HG03575 (cell line): ENCODE data around the gene TENT4A.
"Not testable (repeated sequence)": the region's sequence is repeated elsewhere in the genome, so short reads cannot be mapped to it uniquely, and the experiment has no call there.

Experiments used
- ATAC-seq: cut with Tn5 transposase; IDR thresholded peaks from one replicate; pipeline ENCODE4 v1.9.1; 2021; ENCODE audit not compliant: unreplicated experiment, insufficient number of reproducible peaks, low FRiP score; ENCODE audit errors: extremely low read depth

The TENT4A gene

DNA sequence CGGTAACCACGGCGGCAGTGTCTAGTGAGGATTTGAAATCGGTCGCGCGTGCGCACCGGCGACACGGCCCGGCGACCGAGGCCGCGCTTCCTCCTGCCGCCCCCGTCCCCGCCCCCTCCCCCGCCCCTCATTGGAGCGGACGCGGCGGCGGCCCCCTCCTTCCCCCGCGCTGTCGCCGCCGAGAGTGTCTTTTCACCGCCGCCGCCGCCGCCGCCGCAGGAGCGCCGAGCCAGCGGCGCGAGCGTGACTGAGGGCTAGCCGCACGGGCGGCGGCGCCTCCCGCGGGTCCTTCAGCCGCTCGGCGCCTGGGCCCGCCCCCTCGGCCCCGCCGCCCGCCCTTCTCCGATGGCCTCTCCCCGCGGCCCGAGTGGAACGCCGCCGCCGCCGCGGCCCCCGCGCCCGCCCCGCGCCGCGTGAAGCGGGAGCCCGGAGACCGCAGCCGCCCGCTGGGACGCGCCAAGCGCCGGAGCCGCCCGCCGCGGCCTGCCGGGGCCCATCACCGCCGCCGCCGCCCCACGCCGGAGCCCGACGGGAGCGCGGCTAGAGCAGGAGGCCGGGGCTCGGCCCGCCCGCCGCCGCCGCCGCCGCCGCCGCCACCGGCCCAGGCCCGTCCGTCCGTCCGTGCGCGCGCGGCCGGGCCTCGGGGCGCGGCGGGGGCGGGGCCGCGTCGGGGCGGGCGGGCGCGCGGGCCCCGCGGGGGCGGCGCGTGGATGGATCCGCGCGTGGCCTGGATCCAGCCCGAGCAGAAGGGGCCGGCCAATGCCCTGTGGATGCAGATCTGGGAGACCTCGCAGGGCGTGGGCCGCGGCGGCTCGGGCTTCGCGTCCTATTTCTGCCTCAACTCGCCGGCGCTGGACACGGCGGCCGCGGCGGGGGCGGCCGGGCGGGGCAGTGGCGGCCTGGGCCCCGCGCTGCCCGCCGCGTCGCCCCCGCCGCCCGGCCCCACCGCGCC is at the start of gene TENT4A:
TENT4A (plus strand) TSS at position 159 of the 952 bp plus-strand sequence; CDS start at position 711, 552 bp downstream.
- ATAC-seq, result no peak

DNA sequence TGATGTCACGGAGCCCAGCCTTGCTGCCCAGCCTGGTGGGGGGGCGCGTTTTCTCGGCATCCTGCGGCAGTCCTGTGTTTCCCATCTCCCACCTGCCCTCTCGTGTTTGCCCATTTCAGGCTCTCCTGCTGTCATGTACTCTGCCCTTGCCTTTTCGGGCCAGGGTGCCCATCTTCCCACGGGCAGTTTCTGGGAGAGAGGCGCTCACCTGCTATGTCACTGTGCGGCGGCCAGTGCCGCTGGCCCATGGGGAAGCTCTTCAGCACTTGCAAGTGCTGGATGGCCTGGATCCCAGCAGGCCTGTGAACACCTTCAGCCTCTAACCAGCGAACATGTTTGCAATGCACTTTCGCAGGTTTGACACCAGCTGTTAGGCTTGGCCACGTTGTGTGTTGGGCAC is 46.5 kb upstream of the TENT4A start:
- no peak for ATAC-seq

DNA sequence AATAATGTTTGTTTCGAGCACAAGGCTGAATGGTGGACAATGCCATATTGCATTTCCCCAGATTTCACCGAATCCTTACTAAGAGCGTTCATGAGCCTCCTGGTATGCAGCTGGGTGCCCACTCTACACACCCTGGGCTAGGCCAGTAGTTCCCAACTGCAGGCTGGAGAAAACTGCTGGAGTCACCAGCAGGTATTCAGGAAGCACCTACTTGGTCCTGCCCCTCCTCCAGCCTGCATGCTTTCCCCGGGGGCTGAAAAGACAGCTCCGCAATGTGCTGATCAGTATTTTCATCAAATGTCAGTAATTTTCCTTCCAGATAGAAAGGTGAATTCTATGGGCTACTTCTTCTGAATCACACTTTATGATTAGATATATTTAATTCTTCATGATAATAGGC is 45.6 kb upstream of the TENT4A start:
- no peak for ATAC-seq

DNA sequence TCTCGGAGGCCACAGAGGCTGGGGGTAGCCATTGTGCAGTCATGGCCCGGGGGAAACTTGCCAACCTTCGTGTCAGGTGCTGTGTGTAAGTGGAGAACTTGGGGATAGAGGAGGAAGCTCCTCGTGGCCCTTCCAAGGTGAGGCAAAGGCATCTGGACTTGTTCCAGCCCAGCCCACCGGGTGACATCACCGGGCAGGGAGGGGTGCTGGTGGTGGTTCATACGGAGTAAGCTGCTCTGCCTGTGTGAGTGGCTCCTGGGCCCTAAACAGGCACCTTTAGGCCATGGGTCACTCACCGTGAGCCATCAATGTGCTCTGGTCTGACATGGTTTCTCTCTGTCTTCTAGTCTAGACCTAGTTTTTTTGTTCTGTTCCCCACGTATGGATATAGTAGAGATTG is 44.5 kb upstream of the TENT4A start:
- ATAC-seq, result not testable (repeated sequence)

DNA sequence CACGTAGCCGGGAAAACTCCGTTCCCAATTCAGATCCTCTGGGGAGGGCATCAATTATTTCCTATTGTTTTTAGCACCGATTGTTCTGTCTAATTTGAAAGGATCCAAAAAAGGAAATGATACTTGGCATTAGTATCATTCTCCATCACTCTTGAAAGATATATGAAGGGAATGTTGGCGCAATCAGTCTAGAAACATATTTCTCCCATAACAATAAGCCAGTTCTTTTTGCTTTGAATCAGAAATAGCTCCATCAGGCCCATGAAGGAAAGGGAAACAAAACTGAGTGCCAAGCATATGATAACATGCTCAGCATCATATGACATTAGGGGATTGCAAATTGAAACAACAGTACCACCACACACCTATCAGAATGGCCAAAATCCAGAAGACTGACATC is 40.2 kb upstream of the TENT4A start:
- no peak for ATAC-seq

DNA sequence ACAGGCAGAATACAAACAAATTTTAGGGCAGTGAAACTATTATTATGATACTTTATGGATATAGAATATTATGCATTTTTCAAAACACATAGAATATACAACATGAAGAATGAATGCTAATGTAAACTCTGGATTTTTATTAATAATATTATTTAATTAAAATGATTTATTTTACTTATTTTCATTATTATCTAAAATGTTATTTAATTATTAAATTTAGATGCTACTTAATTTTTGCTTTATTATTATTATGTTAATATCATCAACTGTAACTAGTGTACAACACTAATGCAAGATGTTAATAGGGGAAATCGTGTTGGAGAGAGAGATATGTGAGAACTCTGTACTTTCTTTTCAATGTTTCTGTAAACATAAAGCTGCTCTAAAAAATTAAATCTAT is 39.3 kb upstream of the TENT4A start:
- ATAC-seq, result no peak

DNA sequence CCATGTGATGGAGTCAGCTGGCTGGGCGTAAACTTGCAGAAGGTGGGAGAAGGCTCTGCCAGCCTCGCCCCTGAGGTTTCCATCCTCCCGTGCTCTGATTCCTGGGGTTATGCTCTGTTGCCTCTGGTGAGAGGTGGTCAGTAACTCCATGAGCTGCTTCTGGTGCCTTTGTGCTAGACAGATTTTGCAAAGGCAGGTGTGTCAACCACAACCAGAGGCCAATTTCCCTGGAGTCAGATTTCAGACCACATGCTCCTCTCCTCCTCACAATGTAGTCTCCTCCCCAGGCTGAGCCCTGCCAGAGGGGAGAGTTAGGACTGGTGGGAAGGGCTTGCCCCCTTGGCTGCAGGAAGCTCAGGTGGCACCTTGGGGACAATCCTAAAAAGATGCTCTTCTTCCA is 38.8 kb upstream of the TENT4A start:
- ATAC-seq, result no peak

DNA sequence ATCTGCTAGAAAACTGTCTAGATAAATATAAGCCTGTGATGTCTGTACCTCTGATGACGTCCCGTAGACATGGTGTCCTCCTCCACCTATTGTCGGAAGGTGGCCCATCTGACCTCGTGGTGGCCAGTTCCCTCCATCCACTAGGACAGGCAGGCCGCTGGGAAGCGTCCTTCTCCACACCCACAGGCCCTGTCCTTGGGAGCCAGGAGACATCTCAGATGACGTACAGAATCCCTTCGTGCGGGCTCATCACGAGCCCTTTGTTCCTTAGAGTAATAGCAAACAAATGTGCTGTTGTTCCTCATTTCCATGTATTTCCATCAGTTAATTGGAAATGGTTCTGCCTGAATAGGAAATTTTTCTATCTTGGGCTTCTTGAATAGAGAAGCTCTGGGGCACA is 38.3 kb upstream of the TENT4A start:
- ATAC-seq, result no peak

DNA sequence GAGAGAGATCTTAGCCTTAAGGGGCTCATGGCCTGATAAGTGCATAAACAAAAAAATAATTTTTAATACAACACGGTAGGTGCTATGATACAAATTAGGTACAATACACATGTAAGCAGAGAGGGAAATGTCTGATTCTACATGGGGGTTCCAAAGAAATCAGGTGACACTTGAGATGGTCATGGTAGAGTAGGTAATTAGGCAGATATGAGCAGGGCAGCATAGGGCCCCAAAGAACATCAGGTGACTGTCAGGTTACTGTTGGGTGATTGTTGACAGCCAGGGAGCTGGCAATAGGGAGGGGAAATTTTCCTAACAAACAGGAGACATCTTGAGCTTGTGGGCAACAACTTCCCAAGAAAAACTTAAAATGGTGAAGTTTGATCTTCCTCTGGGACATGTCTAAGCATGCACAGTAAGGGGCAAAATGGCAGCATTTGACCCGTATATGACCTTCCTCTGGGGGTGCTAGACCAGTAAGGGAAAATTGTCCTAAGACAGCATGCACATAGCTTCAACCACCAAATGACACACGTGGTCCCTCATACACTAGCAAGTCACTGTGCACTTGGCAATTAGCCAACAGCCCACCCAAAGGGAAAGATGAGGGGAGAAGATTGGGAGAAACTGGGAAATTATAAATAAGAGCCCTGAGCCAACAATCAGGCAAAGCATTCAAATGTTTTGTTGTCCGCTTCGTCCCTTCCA is 37.3 kb upstream of the TENT4A start:
- no peak for ATAC-seq

DNA sequence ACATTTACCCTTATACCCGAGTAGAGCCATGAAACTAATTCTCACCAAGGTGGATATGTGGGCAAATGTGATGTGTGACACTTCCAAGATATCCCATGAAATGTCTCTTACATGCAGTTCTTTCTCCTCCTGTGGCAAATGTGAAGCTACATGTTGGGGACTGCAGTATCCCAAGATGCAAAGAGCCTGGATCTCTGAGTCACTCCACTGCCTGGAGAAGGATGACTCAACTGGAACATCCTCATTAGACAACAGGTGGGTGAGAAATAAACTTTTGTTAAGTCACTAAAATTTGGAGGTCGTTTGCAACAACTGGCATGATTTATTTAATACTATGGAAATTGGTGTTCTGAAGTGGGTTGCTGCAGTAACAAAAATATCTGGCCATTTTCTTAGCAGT is 36.5 kb upstream of the TENT4A start:
- ATAC-seq, result no peak

DNA sequence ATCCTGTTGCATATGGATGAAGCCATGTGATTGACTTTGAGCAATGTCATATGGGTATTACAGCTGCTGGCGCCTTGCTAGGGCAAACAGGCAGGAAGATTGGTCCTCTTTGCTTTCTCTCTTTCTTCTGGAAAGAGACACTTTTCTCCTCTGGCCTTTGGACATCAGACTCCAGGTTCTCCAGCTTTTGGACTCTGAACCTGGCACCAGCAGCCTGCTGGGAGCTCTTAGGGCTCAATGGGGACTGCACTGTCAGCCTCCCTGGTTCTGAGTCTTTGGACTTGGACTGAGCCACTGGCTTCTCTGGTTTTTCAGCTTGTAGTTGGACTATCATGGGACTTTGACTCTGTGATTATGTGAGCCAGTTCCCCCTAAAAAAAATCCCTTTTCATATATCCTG is 34.8 kb upstream of the TENT4A start:
- no peak for ATAC-seq

DNA sequence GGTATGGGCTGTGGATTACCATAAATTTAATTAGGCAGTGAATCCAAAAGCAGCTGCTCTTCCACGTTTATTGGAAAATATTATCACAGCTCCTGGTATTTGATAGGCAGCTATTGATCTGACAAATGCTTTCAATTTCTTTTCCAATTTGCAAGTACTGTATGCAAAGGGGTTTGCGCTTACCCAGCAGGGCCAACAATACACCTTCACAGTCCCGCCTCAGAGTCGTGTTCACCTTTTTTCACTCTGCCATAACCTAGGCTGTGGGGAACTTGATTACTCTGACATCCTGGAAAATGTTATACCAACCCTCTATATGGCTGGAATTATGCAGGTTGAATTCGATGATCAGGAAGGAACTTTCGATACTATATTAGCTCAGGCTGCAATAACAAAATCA is 32.3 kb upstream of the TENT4A start:
- no peak for ATAC-seq

DNA sequence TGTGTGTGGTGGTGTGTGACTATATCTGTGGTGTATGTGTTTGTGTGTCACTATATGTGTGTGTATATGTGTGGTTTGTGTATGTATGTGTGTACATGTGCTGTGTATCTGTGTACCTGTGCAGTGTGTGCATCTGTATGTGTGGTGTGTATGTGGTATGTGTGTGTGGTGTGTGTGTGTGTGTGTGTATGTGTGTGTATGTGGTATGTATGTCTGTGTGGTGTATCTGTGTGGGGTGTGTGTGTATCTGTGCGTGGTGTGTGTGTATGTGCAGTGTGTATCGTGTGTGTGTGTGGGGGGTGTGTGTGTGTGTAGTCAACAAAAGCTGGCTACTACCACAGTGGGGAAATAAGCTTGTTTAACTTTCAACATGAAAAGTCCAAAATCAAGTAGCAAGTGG is 31.6 kb upstream of the TENT4A start:
- no peak for ATAC-seq

DNA sequence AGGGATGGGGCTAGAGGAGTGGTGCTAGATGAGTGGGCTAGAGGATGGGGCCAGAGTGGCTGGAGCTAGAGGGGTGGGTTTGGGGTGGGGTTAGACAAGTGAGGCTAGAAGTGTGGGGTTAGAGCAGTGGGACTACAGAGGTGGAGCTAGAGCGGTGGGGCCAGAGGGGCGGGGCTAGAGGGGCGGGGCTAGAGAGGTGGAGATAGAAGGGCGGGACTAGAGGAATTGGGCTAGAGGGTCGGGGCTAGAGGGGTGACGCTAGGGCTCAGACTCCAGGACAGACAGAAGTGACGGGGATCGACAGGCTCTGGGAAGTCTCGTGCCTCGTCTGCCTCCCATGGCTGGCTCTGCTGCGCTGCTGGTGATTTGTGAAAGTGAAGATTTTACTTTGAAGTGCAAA is 31.0 kb upstream of the TENT4A start:
- ATAC-seq, result no peak

DNA sequence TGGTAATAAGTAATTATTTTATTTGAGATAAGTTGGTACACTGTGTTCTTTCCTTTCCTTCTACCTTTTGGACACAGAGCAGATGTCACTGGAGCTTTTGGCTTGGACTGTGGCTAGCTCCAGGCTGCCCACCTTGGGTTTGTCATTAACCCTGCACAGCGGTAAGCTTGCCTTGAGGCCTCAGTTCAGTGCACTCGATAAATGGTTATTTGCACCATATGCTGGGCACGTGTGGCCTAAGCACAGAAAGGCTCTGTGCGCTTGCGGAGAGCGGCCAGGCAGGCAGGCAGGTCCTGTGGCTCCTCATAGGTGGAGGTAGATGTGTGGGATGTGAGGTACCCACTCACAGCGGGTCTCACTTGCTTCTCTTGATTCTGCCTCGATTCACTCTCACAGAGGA is 30.0 kb upstream of the TENT4A start:
- ATAC-seq, result no peak

DNA sequence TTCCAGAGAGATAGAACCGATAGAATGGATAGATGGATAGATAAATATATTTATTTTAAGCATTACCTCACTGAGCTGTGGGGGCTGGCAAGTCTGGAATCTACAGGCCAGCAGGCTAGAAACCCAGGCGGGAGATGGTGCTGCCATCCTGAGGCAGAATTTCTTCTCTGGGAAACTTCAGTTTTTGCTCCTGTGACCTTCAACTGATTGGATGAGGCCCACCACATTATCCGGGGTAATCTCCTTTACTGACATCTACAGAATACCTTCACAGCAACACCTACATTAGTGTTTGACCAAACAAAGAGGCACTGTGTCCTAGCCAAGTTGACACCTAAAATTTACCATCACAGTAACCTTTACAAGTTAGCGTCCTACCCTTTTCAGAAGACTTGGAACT is 29.2 kb upstream of the TENT4A start:
- ATAC-seq, result no peak

DNA sequence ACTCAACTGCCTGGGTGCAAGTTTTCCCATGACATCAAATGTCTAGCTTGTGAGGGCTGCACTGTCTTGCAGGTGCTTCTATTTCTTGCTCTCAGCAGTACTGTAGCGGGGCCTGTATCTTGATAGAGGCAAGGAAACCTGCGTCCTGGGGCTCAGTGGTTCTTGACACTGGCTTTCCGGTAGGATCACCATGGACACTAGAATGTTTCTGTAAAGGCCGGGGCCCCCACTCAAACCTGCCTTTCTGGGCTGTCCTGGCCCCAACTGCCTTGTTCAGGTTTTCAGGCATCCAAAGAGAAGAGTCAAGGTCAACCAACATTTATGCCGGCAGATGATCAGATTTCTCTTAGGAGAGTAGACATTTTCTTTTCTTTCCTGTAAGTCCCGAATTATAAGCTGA is 26.7 kb upstream of the TENT4A start:
- no peak for ATAC-seq

DNA sequence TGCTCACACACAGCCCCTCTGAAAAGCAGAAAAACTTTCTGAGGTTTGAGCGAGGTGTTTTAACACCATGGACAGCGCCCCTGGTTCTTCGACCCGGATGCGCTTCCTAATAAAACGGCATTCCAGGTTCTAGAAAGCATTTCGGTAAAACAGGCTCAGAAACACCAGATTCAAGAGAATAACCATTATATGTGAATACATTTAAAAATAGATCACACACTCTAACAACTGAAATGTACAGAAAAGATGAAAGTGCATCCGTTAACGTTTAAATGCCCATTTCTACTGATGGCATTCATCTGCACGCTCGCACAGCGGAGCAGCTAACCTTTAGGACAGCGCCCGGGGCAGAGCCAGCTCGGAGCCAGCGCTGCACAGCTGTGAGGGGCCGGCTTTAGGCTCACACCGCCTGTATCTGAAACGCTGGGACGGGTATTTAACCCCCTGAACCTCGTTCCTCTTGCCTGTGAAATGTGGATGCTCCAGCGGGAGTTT is 26.3 kb upstream of the TENT4A start:
- no peak for ATAC-seq

DNA sequence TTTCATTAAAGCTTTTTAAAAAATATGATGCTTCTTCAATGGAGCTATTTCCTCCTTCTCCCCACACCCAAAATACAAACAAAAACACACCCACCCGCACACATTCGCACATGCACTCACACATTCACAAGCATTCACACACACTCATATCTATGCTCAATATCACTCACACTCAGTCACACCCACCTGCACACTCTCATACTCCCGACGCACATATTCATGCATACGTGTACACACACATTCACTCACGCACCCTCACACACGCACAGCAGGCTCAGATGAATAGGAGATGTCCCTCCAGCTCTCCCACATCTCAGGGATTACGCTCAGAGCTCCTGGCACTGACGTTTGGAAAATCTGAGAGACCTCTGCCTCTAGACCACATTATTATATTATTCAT is 25.7 kb upstream of the TENT4A start:
- no peak for ATAC-seq

DNA sequence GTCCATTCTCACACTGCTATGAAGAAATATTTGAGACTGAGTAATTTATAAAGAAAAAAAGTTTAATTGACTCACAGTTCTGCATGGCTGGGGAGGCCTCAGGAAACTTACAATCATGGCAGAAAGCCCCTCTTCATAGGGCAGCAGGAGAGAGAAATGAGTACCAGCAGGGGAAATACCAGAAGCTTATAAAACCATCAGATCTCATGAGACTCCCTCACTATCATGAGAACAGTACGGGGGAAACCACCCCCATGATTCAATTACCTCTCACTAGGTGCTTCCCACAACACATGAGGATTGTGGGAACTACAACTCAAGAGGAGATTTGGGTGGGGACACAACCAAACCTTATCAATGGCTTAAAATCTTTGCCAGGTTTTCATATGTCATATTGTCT is 20.3 kb upstream of the TENT4A start:
- ATAC-seq, result no peak
